ENCODE measurements around the gene CSTPP1.
"Not testable (repeated sequence)": the region's sequence is repeated elsewhere in the genome, so short reads cannot be mapped to it uniquely, and the experiment has no call there.

Gene CSTPP1

GRCh38 chr11:46951864-46952263, 15.3 kb downstream of the CSTPP1 start:
- TF ChIP-seq CTCF (IDR thresholded peaks at IDR 0.05; ENCODE audit: extremely low read depth, insufficient read depth, missing control alignments) = no peak
- DNase-seq (ENCODE audit: low spot score) = no peak
- in situ Hi-C loops (cut with MboI; ENCODE audit: low pct_unique_long_range_greater_than_20kb, low sequenced_read_pairs, unreplicated experiment) = no loop called here

- TF ChIP-seq CTCF (IDR thresholded peaks at IDR 0.05; ENCODE audit: extremely low read depth, insufficient read depth, missing control alignments) = no peak
- no peak for DNase-seq (ENCODE audit: low spot score)
- in situ Hi-C loops (cut with MboI; ENCODE audit: low pct_unique_long_range_greater_than_20kb, low sequenced_read_pairs, unreplicated experiment) = no loop called here
These were observed 16.0 kb downstream of the CSTPP1 start for GRCh38 chr11:46952553-46952952.

- no peak for DNase-seq (ENCODE audit: low spot score)
- no peak for TF ChIP-seq CTCF (IDR thresholded peaks at IDR 0.05; ENCODE audit: extremely low read depth, insufficient read depth, missing control alignments)
- in situ Hi-C loops (cut with MboI; ENCODE audit: low pct_unique_long_range_greater_than_20kb, low sequenced_read_pairs, unreplicated experiment) = no loop called here
These were observed 16.5 kb downstream of the CSTPP1 start for GRCh38 chr11:46953093-46953492.

GRCh38 chr11:46958777-46959176, 22.2 kb downstream of the CSTPP1 start:
- in situ Hi-C loops (cut with MboI; ENCODE audit: low pct_unique_long_range_greater_than_20kb, low sequenced_read_pairs, unreplicated experiment) = no loop called here
- no peak for DNase-seq (ENCODE audit: low spot score)
- no peak for TF ChIP-seq CTCF (IDR thresholded peaks at IDR 0.05; ENCODE audit: extremely low read depth, insufficient read depth, missing control alignments)

GRCh38 chr11:46961041-46961440, 24.5 kb downstream of the CSTPP1 start:
- in situ Hi-C loops (cut with MboI; ENCODE audit: low pct_unique_long_range_greater_than_20kb, low sequenced_read_pairs, unreplicated experiment) = no loop called here
- no peak for DNase-seq (ENCODE audit: low spot score)
- no peak for TF ChIP-seq CTCF (IDR thresholded peaks at IDR 0.05; ENCODE audit: extremely low read depth, insufficient read depth, missing control alignments)

GRCh38 chr11:46961886-46962285, 25.3 kb downstream of the CSTPP1 start:
- DNase-seq (ENCODE audit: low spot score); in situ Hi-C loops (cut with MboI; ENCODE audit: low pct_unique_long_range_greater_than_20kb, low sequenced_read_pairs, unreplicated experiment): not testable (repeated sequence)

GRCh38 chr11:46963844-46964243, 27.3 kb downstream of the CSTPP1 start:
- in situ Hi-C loops (cut with MboI; ENCODE audit: low pct_unique_long_range_greater_than_20kb, low sequenced_read_pairs, unreplicated experiment) = no loop called here
- no peak for DNase-seq (ENCODE audit: low spot score)
- no peak for TF ChIP-seq CTCF (IDR thresholded peaks at IDR 0.05; ENCODE audit: extremely low read depth, insufficient read depth, missing control alignments)

Measured in GM13977 (cell line).